ENCODE results near the gene PPP2R5A.
"Not testable (repeated sequence)": the region's sequence is repeated elsewhere in the genome, so short reads cannot be mapped to it uniquely, and the experiment has no call there.

The PPP2R5A gene

GRCh38 chr1:212286556-212287131, 1.4 kb downstream of the PPP2R5A start:
- peaks cover 16% of the 10 kb centered on the region for H3K36me3 Mint-ChIP-seq
- peak overlapping the region; percentile 95 for H3K27ac Mint-ChIP-seq
- DNase-seq (ENCODE audit: low spot score in 2 of 2) = no peak
- H3K9me3 Mint-ChIP-seq = no peaks in the 10 kb centered on the region
- H3K4me1 Mint-ChIP-seq = peaks cover 57% of the 10 kb centered on the region
- H3K4me3 Mint-ChIP-seq = peak overlapping the region; percentile 94
- ATAC-seq = no peak

- peaks cover 16% of the 10 kb centered on the region for H3K36me3 Mint-ChIP-seq
- H3K9me3 Mint-ChIP-seq = no peaks in the 10 kb centered on the region
- H3K4me1 Mint-ChIP-seq = peaks cover 65% of the 10 kb centered on the region
- ATAC-seq = no peak
- H3K27ac Mint-ChIP-seq = peak overlapping the region; percentile 95
- DNase-seq (ENCODE audit: low spot score in 2 of 2) = no peak
- H3K4me3 Mint-ChIP-seq = peak overlapping the region; percentile 94
These were observed 2.2 kb downstream of the PPP2R5A start for GRCh38 chr1:212287261-212287895.

- Mint-ChIP-seq H3K4me3 (peak overlapping the region; percentile 94), H3K4me1 (peaks cover 69% of the 10 kb centered on the region), H3K36me3 (peaks cover 16% of the 10 kb centered on the region)
- DNase-seq (ENCODE audit: low spot score in 2 of 2); ATAC-seq; H3K9me3 Mint-ChIP-seq; H3K27ac Mint-ChIP-seq: not testable (repeated sequence)
These were observed 2.8 kb downstream of the PPP2R5A start for GRCh38 chr1:212287995-212288394.

- Mint-ChIP-seq H3K36me3 (peaks cover 16% of the 10 kb centered on the region), H3K27ac (no peak overlapping the region), H3K4me1 (peaks cover 69% of the 10 kb centered on the region), H3K9me3 (no peaks in the 10 kb centered on the region), H3K4me3 (peak overlapping the region; percentile 94)
- ATAC-seq (no peak), DNase-seq (ENCODE audit: low spot score in 2 of 2) (no peak)
These were observed 3.4 kb downstream of the PPP2R5A start for GRCh38 chr1:212288615-212289014.

GRCh38 chr1:212289262-212290077, 4.3 kb downstream of the PPP2R5A start:
- Mint-ChIP-seq H3K36me3 (peaks cover 16% of the 10 kb centered on the region), H3K4me3 (peak overlapping the region; percentile 94), H3K4me1 (peaks cover 63% of the 10 kb centered on the region), H3K27ac (no peak overlapping the region), H3K9me3 (no peaks in the 10 kb centered on the region)
- DNase-seq (ENCODE audit: low spot score in 2 of 2) (no peak), ATAC-seq (no peak)

- Mint-ChIP-seq H3K4me1 (peaks cover 68% of the 10 kb centered on the region), H3K4me3 (peak overlapping the region; percentile 10), H3K27ac (no peak overlapping the region), H3K36me3 (peaks cover 8% of the 10 kb centered on the region), H3K9me3 (no peaks in the 10 kb centered on the region)
- DNase-seq (ENCODE audit: low spot score in 2 of 2) = no peak
- ATAC-seq = no peak
These were observed 5.4 kb downstream of the PPP2R5A start for GRCh38 chr1:212290608-212291007.

GRCh38 chr1:212291505-212292134, 6.4 kb downstream of the PPP2R5A start:
- H3K27ac Mint-ChIP-seq = peak overlapping the region; percentile 67
- H3K4me3 Mint-ChIP-seq = peak overlapping the region; percentile 47
- H3K4me1 Mint-ChIP-seq = peaks cover 75% of the 10 kb centered on the region
- no peak for DNase-seq (ENCODE audit: low spot score in 2 of 2)
- ATAC-seq = peak; percentile 65
- H3K9me3 Mint-ChIP-seq = no peaks in the 10 kb centered on the region
- H3K36me3 Mint-ChIP-seq = peaks cover 2% of the 10 kb centered on the region

GRCh38 chr1:212292250-212293105, 7.3 kb downstream of the PPP2R5A start:
- peaks cover 75% of the 10 kb centered on the region for H3K4me1 Mint-ChIP-seq
- H3K27ac Mint-ChIP-seq = peak overlapping the region; percentile 67
- H3K9me3 Mint-ChIP-seq = no peaks in the 10 kb centered on the region
- no peak for DNase-seq (ENCODE audit: low spot score in 2 of 2)
- H3K36me3 Mint-ChIP-seq = no peaks in the 10 kb centered on the region
- peak overlapping the region; percentile 47 for H3K4me3 Mint-ChIP-seq
- ATAC-seq = peak; percentile 57

GRCh38 chr1:212293579-212293978, 8.4 kb downstream of the PPP2R5A start:
- DNase-seq (ENCODE audit: low spot score in 2 of 2) (no peak), ATAC-seq (no peak)
- H3K9me3 Mint-ChIP-seq = no peaks in the 10 kb centered on the region
- H3K27ac Mint-ChIP-seq = peak overlapping the region; percentile 67
- H3K36me3 Mint-ChIP-seq = no peaks in the 10 kb centered on the region
- peaks cover 67% of the 10 kb centered on the region for H3K4me1 Mint-ChIP-seq
- H3K4me3 Mint-ChIP-seq = peak overlapping the region; percentile 47

- DNase-seq (ENCODE audit: low spot score in 2 of 2) (no peak), ATAC-seq (no peak)
- H3K4me3 Mint-ChIP-seq = peak overlapping the region; percentile 3
- no peaks in the 10 kb centered on the region for H3K9me3 Mint-ChIP-seq
- peaks cover 61% of the 10 kb centered on the region for H3K4me1 Mint-ChIP-seq
- H3K36me3 Mint-ChIP-seq = no peaks in the 10 kb centered on the region
- no peak overlapping the region for H3K27ac Mint-ChIP-seq
These were observed 9.8 kb downstream of the PPP2R5A start for GRCh38 chr1:212294983-212295382.

GRCh38 chr1:212295579-212295978, 10.4 kb downstream of the PPP2R5A start:
- Mint-ChIP-seq H3K4me3 (peak overlapping the region; percentile 3), H3K27ac (peak overlapping the region; percentile 1), H3K9me3 (no peaks in the 10 kb centered on the region), H3K4me1 (peaks cover 59% of the 10 kb centered on the region), H3K36me3 (no peaks in the 10 kb centered on the region)
- DNase-seq (ENCODE audit: low spot score in 2 of 2) (no peak), ATAC-seq (peak; percentile 90)

- DNase-seq (ENCODE audit: low spot score in 2 of 2) (no peak), ATAC-seq (peak; percentile 60)
- no peak overlapping the region for H3K4me3 Mint-ChIP-seq
These were observed 12.1 kb downstream of the PPP2R5A start for GRCh38 chr1:212297338-212297737.

GRCh38 chr1:212301580-212301979, 16.4 kb downstream of the PPP2R5A start:
- Mint-ChIP-seq H3K4me3 (no peak overlapping the region), H3K4me1 (peaks cover 52% of the 10 kb centered on the region), H3K9me3 (peaks cover 2% of the 10 kb centered on the region), H3K27ac (peak overlapping the region; percentile 53), H3K36me3 (no peaks in the 10 kb centered on the region)
- DNase-seq (ENCODE audit: low spot score in 2 of 2) (no peak), ATAC-seq (no peak)

More at GRCh38 chr1:212297338-212297737, 12.1 kb downstream of the PPP2R5A start:
- H3K36me3 Mint-ChIP-seq = no peaks in the 10 kb centered on the region
- peaks cover 56% of the 10 kb centered on the region for H3K4me1 Mint-ChIP-seq
- no peaks in the 10 kb centered on the region for H3K9me3 Mint-ChIP-seq
- H3K27ac Mint-ChIP-seq = no peak overlapping the region

- ATAC-seq (peak; percentile 99), DNase-seq (ENCODE audit: low spot score in 2 of 2) (no peak)
- H3K4me3 Mint-ChIP-seq = peak overlapping the region; percentile 23
- peak overlapping the region; percentile 70 for H3K27ac Mint-ChIP-seq
- peaks cover 2% of the 10 kb centered on the region for H3K9me3 Mint-ChIP-seq
- H3K4me1 Mint-ChIP-seq = peaks cover 64% of the 10 kb centered on the region
- H3K36me3 Mint-ChIP-seq = peaks cover 7% of the 10 kb centered on the region
These were observed 17.7 kb downstream of the PPP2R5A start for GRCh38 chr1:212302745-212303383.
